HG03469 (cell line): ENCODE results near the gene MALSU1.
"Not testable (repeated sequence)": the region's sequence is repeated elsewhere in the genome, so short reads cannot be mapped to it uniquely, and the experiment has no call there.

Experiments used
- ATAC-seq: cut with Tn5 transposase; IDR thresholded peaks from one replicate; pipeline ENCODE4 v1.9.1; 2021; ENCODE audit warnings: mild to moderate bottlenecking, moderate library complexity, moderate number of reproducible peaks; ENCODE audit not compliant: unreplicated experiment

The MALSU1 gene

GRCh38 chr7:23285657-23286646 lies 13.2 kb upstream of the MALSU1 start:
- no peak for ATAC-seq

- no peak for ATAC-seq
These were observed 11.5 kb upstream of the MALSU1 start for GRCh38 chr7:23287612-23288011.

- ATAC-seq, result no peak
These were observed 8.1 kb upstream of the MALSU1 start for GRCh38 chr7:23290993-23291392.

- ATAC-seq, result no peak
These were observed 7.1 kb upstream of the MALSU1 start for GRCh38 chr7:23291957-23292560.

- no peak for ATAC-seq
These were observed 6.5 kb upstream of the MALSU1 start for GRCh38 chr7:23292623-23293022.

GRCh38 chr7:23293500-23294073 lies 5.6 kb upstream of the MALSU1 start:
- no peak for ATAC-seq

GRCh38 chr7:23294549-23295400 lies 4.4 kb upstream of the MALSU1 start:
- no peak for ATAC-seq

- no peak for ATAC-seq
These were observed 3.8 kb upstream of the MALSU1 start for GRCh38 chr7:23295401-23295697.

GRCh38 chr7:23298141-23298881 lies 828 bp upstream of the MALSU1 start:
- ATAC-seq, result no peak

- ATAC-seq, result no peak
These were observed 696 bp downstream of the MALSU1 start for GRCh38 chr7:23299770-23300300.

- no peak for ATAC-seq
These were observed 7.9 kb downstream of the MALSU1 start for GRCh38 chr7:23306936-23307521.

- no peak for ATAC-seq
These were observed 9.6 kb downstream of the MALSU1 start for GRCh38 chr7:23308754-23309153.

GRCh38 chr7:23312141-23312540 lies 13.0 kb downstream of the MALSU1 start:
- not testable (repeated sequence) for ATAC-seq

GRCh38 chr7:23315366-23315765 lies 16.2 kb downstream of the MALSU1 start:
- no peak for ATAC-seq

- ATAC-seq, result no peak
These were observed 32.0 kb downstream of the MALSU1 start for GRCh38 chr7:23331132-23331531.

GRCh38 chr7:23332193-23332592 lies 33.1 kb downstream of the MALSU1 start:
- ATAC-seq, result no peak

GRCh38 chr7:23332910-23333612 lies 33.9 kb downstream of the MALSU1 start:
- ATAC-seq, result no peak

GRCh38 chr7:23333671-23334246 lies 34.6 kb downstream of the MALSU1 start:
- ATAC-seq, result no peak
